ENCODE measurements around the gene STX2.

DNA sequence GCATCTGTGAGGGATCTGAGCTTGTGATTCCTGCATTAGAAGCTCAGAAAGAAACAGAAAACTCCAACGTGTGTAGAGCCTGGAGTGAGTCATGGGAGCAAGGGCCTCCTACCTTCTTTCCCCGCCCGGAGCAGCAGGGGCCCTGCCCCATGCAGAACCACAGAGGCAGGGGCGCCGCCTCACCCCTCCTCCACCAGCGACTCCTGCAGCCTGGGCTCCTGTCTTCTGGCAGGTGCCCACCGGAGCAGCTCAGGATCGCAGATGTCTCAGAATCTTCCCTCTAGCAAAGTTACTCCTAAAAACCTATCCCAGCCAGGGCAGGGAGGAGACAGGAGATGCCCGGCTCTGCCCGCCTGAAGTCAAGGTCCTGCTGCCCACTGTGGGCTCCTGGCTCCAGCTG lies 58.7 kb downstream of the STX2 start:
- TF ChIP-seq, protein P1, sequence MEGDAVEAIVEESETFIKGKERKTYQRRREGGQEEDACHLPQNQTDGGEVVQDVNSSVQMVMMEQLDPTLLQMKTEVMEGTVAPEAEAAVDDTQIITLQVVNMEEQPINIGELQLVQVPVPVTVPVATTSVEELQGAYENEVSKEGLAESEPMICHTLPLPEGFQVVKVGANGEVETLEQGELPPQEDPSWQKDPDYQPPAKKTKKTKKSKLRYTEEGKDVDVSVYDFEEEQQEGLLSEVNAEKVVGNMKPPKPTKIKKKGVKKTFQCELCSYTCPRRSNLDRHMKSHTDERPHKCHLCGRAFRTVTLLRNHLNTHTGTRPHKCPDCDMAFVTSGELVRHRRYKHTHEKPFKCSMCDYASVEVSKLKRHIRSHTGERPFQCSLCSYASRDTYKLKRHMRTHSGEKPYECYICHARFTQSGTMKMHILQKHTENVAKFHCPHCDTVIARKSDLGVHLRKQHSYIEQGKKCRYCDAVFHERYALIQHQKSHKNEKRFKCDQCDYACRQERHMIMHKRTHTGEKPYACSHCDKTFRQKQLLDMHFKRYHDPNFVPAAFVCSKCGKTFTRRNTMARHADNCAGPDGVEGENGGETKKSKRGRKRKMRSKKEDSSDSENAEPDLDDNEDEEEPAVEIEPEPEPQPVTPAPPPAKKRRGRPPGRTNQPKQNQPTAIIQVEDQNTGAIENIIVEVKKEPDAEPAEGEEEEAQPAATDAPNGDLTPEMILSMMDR (IDR thresholded peaks at IDR 0.05; ENCODE audit: poor library complexity, severe bottlenecking) = no peak
- TF ChIP-seq RAD21 (conservative IDR thresholded peaks at IDR 0.05) = no peak
- TF ChIP-seq EP300 (conservative IDR thresholded peaks at IDR 0.05; ENCODE audit: poor library complexity, severe bottlenecking) = no peak
